Measurements from ENCODE around the gene CCDC17.

CCDC17 gene

DNA sequence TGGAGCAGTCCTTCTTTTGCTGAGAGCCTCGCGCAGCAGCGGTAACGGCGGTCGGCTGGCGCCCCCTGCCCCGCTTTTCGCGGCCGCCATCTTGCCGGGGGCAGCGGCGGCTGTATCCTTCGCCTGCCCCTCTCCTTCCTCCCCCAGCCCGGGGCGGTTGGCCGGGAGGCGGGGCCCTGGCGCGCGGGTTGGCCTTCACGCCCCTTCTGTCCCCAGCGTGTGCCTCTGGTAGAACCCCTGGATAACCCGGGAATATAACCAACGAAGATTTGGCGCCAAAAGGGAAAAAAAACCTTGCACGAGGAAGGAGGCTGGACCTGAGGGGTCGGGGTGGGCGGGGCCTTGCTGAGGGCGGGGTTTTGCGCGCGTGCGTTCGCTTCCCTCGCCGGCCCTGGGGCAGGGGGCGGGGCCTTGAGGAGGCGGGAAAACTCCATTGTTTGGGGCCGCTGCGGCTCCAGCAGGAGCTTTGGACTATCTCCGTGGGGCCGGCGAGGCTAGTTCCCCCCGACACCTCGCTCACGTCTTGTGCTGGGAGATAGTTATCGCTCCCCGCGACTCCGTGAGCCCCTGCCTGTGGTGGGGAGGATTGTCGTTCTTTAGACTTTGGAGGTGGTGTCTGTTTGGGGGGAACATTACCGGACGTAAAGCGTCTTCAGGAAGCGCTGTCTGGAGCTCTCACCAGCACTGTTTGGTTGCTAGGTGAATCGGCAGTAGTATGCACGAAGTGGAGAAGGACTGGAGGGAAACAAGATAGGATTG, 39.3 kb downstream of the CCDC17 start:
- Histone ChIP-seq H3K27ac (ENCODE audit: insufficient read depth, low read length, poor library complexity, severe bottlenecking) (peak overlapping the region; percentile 92), H3K27me3 (replicated peaks; ENCODE audit: control insufficient read depth, insufficient read depth, low read length, poor library complexity, severe bottlenecking) (no peaks in the 10 kb centered on the region), H3K4me1 (ENCODE audit: control insufficient read depth, insufficient read depth, low read length, poor library complexity, severe bottlenecking) (peaks cover 9% of the 10 kb centered on the region), H3K9me3 (ENCODE audit: control insufficient read depth, low read length) (no peaks in the 10 kb centered on the region), H3K4me3 (ENCODE audit: insufficient read depth, low read depth, low read length, poor library complexity, severe bottlenecking) (peak overlapping the region; percentile 97), H3K36me3 (ENCODE audit: control insufficient read depth, insufficient read depth, low read length) (no peaks in the 10 kb centered on the region)
- peak; percentile 79 to 83 (median 81) for DNase-seq

DNA sequence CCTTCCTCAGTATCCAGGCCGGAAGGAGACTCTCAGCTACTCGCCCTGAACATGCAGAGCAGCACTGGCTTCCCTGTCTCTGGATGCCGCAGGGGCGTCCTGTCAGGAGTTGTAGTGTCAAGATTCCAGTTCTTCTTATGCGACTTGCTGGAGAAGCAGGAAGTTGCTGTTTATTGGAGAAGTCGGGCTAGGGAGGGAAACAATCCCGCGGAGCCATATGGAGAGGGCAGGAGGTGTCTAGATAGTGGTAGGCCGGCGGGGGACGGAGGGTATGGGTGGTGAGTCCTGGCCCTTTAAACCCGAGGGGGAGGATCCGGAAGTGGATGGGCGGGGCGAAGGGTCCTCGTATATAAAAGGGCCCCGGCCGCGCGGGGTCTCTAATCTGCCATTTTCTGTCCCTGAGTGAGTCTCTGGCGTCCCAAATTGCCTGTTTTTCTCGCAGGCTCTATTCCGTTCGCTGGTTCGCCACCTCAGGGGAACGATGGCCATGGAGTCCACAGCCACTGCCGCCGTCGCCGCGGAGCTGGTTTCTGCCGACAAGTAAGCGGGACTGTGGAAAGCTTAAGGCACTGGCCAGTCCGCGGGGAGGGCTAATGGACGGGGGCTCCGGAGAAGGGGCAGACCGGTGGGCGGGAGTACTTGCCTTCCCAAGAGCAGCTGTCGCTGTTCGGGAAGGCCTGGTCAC, 40.0 kb downstream of the CCDC17 start, which contains the start of gene NASP:
NASP (plus strand) TSS at position 376 of the 685 bp plus-strand sequence; CDS start at position 482, 106 bp downstream.
- peaks cover 9% of the 10 kb centered on the region for H3K4me1 ChIP-seq (ENCODE audit: control insufficient read depth, insufficient read depth, low read length, poor library complexity, severe bottlenecking)
- H3K27ac ChIP-seq (ENCODE audit: insufficient read depth, low read length, poor library complexity, severe bottlenecking): peak within 1 kb of the TSS; percentile 92
- H3K27me3 ChIP-seq (replicated peaks; ENCODE audit: control insufficient read depth, insufficient read depth, low read length, poor library complexity, severe bottlenecking): no peaks in the 10 kb centered on the region
- H3K4me3 ChIP-seq (ENCODE audit: insufficient read depth, low read depth, low read length, poor library complexity, severe bottlenecking): peak within 1 kb of the TSS; percentile 97
- no peaks in the 10 kb centered on the region for H3K9me3 ChIP-seq (ENCODE audit: control insufficient read depth, low read length)
- no peaks in the 10 kb centered on the region for H3K36me3 ChIP-seq (ENCODE audit: control insufficient read depth, insufficient read depth, low read length)
- peak; percentile 85 to 89 (median 88) for DNase-seq

DNA sequence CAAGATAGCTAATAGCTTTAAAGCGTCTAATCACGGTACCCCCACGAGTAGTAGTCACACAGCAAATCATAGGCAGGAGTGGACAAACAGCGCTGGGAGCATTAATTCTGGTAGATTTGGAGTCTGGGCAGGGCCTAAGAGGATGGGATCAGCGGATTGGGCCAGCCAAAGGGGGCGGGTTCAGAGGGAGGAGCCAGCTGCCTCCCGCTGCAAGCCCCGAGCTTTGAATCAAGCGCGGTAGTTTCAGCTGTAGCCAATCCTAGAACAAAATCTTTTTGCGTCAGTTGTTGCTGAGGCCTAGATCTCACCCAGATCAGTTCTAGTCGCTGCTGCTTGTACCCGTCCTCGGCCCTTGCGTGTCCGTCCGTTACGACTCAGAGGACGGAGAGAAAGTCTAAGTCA, 40.6 kb downstream of the CCDC17 start:
- Histone ChIP-seq H3K27me3 (replicated peaks; ENCODE audit: control insufficient read depth, insufficient read depth, low read length, poor library complexity, severe bottlenecking) (no peaks in the 10 kb centered on the region), H3K4me3 (ENCODE audit: insufficient read depth, low read depth, low read length, poor library complexity, severe bottlenecking) (peak overlapping the region; percentile 97), H3K9me3 (ENCODE audit: control insufficient read depth, low read length) (no peaks in the 10 kb centered on the region), H3K36me3 (ENCODE audit: control insufficient read depth, insufficient read depth, low read length) (no peaks in the 10 kb centered on the region), H3K27ac (ENCODE audit: insufficient read depth, low read length, poor library complexity, severe bottlenecking) (peak overlapping the region; percentile 92), H3K4me1 (ENCODE audit: control insufficient read depth, insufficient read depth, low read length, poor library complexity, severe bottlenecking) (peaks cover 9% of the 10 kb centered on the region)
- DNase-seq: peak; percentile 87 to 92 (median 88)

DNA sequence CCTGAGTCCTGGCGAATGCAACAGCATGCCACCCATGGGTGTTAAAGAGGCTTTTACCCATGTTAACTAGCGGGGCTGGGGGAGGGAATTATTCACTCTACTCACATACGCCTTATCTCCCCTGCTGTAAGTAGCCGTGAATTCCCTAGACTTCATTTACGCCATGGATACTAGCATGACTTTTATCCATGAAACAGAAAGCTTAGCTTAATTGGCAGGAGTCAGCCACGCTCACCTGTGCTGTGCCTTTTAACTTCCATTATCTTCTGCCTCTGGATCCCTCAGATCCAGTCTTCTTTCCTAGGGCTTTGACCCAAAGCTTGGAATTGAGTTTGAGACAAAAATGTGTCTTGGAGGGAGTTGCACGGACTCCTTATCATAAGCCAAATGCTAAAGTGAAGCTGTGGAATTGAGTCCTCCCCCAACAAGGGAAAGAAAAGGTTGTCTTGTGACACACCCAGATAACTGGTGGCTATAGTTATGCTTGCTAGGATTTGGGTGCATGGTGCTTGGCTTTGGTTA, 49.7 kb downstream of the CCDC17 start:
- Histone ChIP-seq H3K27ac (ENCODE audit: insufficient read depth, low read length, poor library complexity, severe bottlenecking) (no peak overlapping the region), H3K4me1 (ENCODE audit: control insufficient read depth, insufficient read depth, low read length, poor library complexity, severe bottlenecking) (no peaks in the 10 kb centered on the region), H3K27me3 (replicated peaks; ENCODE audit: control insufficient read depth, insufficient read depth, low read length, poor library complexity, severe bottlenecking) (no peaks in the 10 kb centered on the region), H3K36me3 (ENCODE audit: control insufficient read depth, insufficient read depth, low read length) (peaks cover 2% of the 10 kb centered on the region), H3K9me3 (ENCODE audit: control insufficient read depth, low read length) (no peaks in the 10 kb centered on the region), H3K4me3 (ENCODE audit: insufficient read depth, low read depth, low read length, poor library complexity, severe bottlenecking) (no peak overlapping the region)
- no peak for DNase-seq

DNA sequence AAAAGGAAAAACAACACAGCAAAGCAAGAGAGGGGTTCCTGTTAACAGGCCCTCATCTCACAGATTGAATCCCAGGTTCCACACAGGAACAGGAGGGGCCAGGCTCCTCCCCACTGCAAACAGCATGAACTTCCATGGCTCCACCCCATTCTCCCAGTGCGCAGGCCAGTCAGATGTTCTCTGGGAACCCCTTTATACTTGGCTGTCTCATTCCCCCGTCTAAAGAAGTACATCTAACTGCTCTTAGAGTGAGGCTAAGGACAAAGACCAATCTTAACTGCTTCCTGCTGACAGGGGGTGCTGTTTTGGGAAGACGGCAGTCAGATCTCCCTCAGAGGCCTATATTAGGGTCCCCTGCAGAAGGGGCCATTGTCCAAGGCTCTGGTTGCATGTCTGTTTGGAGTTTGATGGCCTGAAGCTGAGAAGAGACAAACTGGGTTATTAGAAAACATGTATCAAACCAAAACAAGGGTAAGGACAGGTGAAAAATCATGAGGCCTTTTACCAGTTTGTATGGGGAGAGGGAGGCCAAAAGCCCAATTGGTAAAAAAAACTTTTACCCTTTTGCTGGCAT, 50.5 kb downstream of the CCDC17 start:
- DNase-seq: no peak
- H3K9me3 ChIP-seq (ENCODE audit: control insufficient read depth, low read length): no peaks in the 10 kb centered on the region
- H3K36me3 ChIP-seq (ENCODE audit: control insufficient read depth, insufficient read depth, low read length): peaks cover 7% of the 10 kb centered on the region
- H3K4me1 ChIP-seq (ENCODE audit: control insufficient read depth, insufficient read depth, low read length, poor library complexity, severe bottlenecking): no peaks in the 10 kb centered on the region
- no peak overlapping the region for H3K4me3 ChIP-seq (ENCODE audit: insufficient read depth, low read depth, low read length, poor library complexity, severe bottlenecking)
- no peaks in the 10 kb centered on the region for H3K27me3 ChIP-seq (replicated peaks; ENCODE audit: control insufficient read depth, insufficient read depth, low read length, poor library complexity, severe bottlenecking)
- no peak overlapping the region for H3K27ac ChIP-seq (ENCODE audit: insufficient read depth, low read length, poor library complexity, severe bottlenecking)

DNA sequence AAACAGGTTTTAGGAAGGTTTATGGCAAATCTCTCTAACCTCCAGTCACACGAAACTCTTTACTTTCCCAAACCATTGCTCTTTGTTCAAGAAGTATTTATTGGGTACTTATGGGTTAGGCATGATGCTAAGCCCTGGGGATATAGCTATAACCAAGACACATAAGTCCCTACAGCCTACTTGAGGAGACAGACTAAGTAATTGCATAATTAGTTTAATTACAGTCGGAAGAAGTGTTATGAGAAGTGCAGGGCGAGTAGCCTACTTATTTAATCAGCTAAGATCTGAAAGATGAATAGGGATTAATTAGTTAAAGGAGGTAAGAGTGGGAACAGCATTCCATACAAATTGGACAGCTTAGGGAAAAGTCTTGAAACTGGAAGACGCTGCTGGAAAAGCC, 53.2 kb downstream of the CCDC17 start:
- Histone ChIP-seq H3K27me3 (replicated peaks; ENCODE audit: control insufficient read depth, insufficient read depth, low read length, poor library complexity, severe bottlenecking) (no peaks in the 10 kb centered on the region), H3K4me3 (ENCODE audit: insufficient read depth, low read depth, low read length, poor library complexity, severe bottlenecking) (no peak overlapping the region), H3K27ac (ENCODE audit: insufficient read depth, low read length, poor library complexity, severe bottlenecking) (no peak overlapping the region), H3K9me3 (ENCODE audit: control insufficient read depth, low read length) (no peaks in the 10 kb centered on the region), H3K4me1 (ENCODE audit: control insufficient read depth, insufficient read depth, low read length, poor library complexity, severe bottlenecking) (no peaks in the 10 kb centered on the region), H3K36me3 (ENCODE audit: control insufficient read depth, insufficient read depth, low read length) (peaks cover 20% of the 10 kb centered on the region)
- DNase-seq: no peak

Data from effector memory CD4-positive, alpha-beta T cell (primary cell).